ENCODE results near the gene SOX12.
"Not testable (repeated sequence)": the region's sequence is repeated elsewhere in the genome, so short reads cannot be mapped to it uniquely, and the experiment has no call there.

SOX12 gene

DNA sequence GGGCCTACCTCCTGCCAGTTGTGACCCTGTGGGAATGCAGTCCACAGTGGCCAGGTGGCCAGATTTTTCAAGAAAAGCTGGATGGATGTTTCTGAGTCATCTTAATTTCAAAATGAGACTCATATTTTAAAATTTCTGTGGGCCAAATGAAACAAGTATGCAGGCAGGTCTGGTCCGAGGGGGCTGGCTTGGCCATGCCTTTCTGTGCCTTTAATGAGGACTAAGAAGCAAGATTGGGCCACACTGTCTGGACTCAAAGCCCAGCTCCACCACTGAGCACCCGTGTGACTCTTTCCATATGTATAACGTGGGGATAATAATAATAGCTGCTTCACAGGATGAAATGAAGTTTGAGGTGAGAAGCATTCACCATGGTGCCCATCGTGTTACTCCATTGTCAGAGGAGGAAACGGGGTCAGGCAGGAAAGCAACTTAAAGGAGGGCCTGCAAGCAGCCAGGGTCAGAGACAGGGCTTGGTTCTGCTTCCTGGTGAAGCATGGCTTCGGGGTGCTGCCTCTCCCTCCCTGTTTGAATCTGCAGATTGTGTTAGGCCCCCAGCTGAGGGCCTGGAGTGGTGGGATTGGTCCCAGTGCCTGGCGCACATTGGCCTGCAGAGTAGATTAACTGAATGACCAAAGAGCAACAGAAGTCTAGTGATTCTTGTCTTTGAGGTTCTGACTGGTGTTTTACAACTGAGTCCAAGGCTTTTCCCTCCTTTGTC lies 3.8 kb downstream of the SOX12 start:
- DNase-seq (ENCODE audit: low read depth), result no peak

DNA sequence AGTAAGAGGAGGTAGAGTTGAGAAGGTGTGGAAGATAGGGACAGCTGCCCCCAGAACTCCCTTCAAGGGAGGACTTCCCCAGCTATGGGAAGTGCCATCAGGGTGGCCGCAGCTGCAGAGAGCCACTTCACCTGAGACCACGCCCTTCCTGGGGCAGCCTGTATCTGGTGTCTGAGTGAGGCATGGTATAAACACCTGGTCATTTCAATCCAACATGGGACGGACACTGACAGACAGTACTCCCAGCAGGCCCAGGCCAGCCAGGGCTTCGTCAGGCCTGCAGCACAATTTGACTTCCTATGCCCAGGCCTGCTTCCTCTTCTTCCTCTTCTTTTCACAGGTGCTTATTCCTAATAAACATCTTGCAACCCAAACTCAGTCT lies 4.5 kb downstream of the SOX12 start:
- no peak for DNase-seq (ENCODE audit: low read depth)

DNA sequence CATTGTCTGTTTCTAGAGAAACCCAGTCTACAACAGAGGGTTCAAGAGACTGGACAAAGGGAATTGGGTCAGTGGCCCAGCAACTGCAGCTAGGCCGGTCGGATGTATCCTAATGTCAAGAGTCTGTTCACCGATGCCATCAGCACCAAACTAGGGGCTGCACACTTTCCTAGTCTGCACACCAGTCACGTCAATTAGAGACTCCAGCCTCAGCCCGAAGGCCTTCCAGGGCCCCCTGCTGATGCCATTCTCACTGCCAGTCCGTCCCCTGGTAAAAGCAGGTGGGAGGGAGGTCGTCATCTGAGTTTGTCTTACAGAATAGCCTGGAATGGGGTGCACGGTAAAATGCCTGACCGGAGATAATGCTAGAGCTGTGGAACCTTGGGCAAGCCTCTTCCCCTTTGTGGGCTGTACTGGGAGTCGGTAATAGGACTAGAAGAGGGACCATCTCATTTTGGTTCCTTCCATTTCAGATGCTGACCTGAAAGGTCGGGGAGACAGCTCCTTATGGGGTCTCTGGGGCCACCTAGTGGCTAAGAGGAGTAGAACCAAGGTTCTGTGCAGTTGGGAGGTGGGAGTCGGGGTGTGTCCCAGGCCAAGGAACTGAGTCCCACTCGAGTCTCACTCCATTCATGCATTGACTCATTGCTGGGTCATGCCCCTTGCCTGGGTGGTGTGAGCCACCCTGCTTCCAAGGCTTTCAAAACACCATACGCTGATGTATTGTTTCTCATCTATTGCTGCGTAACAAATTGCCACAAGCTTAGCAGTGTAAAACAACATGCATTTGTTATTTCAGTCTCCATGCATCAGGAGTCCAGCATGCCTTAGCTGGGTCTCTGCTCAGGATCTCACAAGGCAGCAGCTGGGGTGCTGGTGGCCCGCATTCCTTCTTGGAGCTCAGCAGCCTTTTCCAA lies 5.1 kb downstream of the SOX12 start:
- DNase-seq (ENCODE audit: low read depth), result no peak

DNA sequence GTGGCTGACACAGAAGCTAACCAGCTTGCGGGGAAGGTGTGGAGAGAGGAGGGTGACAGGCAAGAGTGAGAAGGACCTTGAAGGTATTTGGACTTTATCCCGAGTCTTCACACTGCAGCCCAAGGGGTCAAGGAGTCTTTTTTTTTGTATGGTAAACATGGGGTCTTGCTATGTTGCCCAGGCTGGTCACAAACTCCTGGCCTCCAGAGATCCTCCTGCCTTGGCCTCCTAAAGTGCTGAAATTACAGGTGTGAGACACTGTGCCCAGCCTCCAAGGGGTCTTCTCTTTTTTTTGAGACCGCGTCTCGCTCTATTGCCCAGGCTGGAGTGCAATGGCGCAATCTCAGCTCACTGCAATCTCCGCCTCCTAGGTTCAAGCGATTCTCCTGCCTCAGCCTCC lies 9.2 kb downstream of the SOX12 start:
- no peak for DNase-seq (ENCODE audit: low read depth)

DNA sequence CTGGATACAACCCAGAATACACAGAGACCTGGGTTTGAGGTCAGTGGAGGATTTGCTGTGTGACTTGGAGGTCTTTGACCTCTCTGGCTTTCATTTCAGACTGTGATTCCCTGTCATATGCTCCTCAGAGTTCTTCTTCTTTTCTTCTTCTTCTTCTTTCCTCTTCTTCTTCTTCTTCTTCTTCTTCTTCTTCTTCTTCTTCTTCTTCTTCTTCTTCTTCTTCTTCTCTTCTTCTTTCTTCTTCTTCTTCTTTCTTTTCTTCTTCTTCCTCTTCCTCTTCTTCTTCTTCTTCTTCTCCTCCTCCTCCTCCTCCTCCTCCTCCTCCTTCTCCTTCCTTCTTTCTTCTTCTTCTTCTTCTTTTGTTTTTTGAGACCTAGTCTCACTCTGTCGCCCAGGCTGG lies 10.7 kb downstream of the SOX12 start:
- DNase-seq (ENCODE audit: low read depth), result not testable (repeated sequence)

DNA sequence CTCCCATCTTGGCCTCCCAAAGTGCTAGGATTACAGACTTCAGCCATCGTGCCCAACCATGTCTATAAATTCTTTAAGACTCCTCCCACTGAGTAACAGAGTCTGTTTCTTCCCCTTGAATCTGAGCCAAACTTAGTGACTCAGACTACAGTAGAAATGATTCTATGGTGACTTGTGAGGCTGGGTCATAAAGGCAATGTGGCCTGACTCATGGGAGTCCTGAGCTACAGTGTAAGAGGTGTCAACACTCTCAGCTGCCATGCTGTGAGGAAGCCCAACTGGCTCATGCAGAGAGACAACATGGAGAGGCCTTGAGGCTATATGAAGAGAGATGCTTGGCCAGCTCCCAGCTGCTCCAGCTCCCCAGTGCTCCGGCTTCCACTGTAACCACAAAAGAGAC lies 16.3 kb downstream of the SOX12 start:
- no peak for DNase-seq (ENCODE audit: low read depth)

DNA sequence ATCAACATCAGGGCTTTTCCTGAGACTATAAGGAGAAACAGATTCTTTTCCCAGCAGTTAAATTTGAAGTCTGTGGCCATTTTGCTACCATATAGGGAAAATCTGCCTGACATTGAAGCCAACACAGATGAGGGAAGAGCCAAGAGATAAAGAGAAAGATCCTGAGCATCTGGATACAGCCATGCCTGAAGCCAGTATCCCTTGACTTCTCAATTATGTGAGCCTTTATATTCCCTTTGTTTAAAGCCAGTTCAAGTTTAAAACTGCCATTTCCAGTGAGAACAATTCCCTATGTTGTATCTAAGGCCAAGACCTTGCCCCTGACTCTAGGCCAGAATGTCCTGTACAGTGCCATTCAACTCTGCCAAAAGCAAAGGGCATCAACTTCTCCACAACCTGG lies 17.8 kb downstream of the SOX12 start:
- no peak for DNase-seq (ENCODE audit: low read depth)

DNA sequence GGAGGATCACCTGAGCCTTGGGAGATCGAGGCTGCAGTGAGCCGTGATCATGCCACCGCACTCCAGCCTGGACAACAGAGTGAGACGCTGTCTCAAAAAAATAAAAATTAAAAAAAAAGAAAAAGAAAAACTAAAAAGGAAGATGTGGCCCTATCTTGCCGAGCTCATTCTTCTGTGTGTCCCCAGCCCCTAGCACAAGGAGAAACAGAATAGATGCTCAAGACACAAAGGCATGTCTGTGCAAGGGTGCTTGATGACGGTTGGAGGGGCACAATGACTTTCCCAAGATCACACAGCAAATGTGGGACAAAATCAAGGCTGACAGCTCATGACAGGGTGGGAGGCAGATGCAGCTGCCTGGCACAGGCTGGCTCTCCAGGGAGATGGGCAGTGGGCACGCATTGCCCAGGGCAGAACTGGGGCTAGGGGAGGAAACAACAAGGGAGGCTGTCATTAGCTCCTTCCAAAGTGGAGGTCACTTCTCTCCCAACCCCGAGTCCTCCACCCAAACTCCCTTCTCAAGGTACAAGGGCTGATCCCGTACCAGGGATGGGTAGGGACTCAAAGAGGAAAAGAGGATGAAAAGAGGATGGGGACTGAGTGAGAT lies 20.8 kb downstream of the SOX12 start:
- DNase-seq (ENCODE audit: low read depth), result no peak

DNA sequence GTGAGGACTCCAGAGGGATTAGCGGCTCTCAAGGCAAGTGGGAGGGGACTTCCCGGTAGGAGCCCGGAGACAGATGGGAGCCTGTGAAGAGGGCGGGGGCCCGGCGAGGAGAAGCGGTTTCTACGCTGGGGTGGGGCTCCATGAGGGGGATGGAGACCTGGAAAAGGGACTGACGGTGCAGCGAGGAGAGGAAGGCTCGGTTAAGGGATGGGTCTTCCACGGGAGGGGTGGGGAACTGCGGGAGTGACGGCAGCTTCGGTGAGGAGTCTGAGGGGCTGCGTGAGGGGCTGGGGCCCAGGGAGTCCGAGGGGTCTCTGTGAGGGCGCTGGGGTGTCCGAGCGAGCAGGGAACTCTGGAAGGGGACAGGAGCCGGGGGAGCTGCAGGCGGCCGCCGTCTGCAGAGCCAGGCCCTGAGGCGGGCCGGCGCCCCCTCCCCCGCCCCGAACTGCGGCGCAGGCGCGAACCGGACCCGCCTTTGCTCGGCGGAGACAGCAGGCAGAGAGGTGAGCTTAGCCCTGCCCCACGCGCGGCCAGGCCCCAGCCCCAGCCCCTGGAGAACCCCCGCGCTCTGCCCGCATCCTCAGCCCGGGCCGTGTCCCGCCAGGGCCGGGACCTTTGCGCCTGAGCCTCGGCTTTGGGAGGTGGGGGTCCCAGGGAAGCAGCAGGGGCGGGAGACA lies 21.4 kb downstream of the SOX12 start, which contains the start of gene NRSN2:
NRSN2 (plus strand) TSS at position 472 of the 677 bp plus-strand sequence. CDS start 2,533 bp downstream, outside the sequence.
- DNase-seq (ENCODE audit: low read depth), result no peak

DNA sequence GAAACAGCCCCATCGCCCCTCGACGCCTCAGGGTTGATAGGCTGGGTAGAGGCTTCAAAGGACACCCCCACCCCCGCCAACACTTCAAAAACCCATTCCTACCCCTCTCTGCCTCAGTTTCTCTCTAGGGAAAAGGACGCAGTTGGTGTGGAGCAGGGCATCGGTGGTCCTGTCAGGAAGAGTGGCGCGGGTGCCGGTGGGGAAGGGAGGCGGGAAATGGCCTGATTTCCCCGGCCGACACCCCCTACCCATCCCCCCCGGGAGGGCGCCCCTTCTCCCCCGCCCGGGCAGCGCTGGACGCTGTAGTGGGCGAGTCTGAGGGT lies 21.9 kb downstream of the SOX12 start:
- no peak for DNase-seq (ENCODE audit: low read depth)

DNA sequence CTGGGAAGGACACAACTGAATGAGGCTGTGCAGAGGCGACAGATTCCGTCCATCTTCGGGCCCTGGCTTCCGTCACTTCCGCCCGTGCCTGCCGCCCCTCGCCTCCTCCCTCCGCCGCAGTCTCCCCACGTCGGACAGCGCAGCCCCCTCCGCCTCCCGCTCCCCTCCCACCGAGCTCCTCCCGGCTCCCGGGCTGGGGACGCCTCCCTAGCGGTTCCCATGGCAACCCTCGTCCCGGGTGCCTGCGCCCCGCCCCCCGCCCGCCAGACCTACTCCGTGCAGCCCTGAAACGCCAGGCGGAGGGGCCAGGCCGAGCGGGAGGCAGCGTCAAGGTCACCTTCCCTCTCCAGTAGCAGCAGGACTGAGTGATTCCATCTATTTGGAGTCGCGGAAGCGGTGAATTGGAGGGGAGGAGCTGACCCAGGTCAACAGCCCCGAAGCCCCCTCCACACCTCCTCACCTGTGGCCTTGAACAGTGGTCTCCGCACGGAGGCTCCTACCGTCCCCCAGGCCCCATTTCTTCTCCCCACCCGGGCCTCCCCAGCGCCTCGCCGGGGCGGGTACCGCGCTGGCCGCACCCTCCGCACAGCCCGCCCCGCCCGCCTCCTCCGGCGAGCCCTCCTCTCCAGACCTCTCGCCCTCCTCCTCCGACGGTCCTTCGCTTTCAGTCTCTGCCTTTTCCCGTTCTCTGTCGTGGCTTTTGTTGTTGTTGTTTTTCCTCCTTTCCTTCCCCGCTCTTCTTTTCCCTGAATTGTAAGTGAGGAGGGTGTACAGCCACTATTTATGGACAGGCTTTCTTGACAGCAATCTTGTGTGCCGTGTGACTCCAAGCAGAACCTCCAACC lies 22.5 kb downstream of the SOX12 start:
- no peak for DNase-seq (ENCODE audit: low read depth)

DNA sequence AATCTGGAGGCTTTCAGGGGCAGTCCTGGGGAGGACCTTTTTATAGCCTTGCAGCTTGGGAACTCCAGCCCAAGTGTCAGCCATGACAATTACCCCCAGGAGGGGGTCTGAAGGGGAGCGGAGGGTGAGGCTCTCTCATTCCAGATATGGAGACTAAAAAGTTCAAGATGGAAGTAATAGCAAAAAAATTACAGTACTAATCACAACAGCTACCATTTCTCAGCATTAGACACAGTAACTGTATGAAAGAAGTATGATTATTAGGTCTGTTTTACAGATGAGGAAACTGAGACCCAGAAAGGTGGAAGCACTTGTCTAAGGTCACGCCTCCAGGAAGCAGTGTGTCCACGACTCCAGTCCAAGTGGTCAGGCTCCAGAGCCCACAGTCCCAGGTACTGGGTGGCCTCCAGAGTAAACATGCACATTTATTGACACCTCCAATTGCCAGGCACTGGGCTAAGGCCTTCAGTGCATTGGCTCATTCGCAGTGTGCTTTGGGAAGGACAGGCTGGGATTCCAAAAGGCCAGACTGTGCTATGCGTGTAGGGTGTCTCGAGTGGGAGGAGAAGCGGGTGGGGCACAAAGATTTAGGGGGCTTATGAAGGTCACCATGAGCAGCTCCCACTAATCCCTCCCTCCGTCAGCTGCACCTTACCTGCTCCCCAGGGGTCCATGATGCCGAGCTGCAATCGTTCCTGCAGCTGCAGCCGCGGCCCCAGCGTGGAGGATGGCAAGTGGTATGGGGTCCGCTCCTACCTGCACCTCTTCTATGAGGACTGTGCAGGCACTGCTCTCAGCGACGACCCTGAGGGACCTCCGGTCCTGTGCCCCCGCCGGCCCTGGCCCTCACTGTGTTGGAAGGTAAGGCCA lies 23.9 kb downstream of the SOX12 start:
- DNase-seq (ENCODE audit: low read depth), result no peak

DNA sequence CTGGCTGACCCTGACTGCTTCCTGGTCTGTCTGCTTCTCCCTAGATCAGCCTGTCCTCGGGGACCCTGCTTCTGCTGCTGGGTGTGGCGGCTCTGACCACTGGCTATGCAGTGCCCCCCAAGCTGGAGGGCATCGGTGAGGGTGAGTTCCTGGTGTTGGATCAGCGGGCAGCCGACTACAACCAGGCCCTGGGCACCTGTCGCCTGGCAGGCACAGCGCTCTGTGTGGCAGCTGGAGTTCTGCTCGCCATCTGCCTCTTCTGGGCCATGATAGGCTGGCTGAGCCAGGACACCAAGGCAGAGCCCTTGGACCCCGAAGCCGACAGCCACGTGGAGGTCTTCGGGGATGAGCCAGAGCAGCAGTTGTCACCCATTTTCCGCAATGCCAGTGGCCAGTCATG lies 27.8 kb downstream of the SOX12 start:
- no peak for DNase-seq (ENCODE audit: low read depth)

DNA sequence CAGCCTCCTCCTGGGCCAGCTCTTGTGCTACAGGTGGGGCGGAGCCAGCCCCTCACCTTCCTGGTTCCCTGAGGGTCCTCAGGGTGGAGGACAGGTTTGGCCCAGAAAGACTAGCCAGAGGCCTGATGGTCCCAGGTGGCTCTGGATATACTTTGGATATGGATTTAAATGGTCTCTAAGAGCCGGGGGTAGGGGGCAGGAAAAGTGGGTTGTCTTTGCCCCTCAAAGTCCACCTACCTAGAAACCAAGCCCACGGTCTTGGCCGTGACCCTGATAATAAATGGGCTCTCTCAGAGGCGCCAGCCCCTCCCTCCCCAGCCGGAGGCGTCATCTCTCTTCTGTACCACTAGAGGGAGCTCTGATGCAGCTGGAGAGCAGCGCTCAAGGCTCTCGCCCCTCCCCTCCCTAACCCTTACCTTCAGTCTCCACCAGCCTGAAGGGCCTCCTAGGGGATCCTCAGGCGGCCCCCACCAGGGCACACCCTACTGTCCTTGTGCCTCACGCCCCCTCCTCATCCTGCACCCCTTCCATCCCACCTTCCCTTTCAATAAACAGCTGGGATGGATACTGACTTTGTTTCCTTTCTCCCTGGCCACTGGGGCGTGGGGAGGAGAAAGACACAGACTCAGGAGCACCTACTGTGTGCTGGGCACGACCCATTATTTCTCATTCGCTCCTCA lies 29.1 kb downstream of the SOX12 start:
- peak; percentile 68 for DNase-seq (ENCODE audit: low read depth)

DNA sequence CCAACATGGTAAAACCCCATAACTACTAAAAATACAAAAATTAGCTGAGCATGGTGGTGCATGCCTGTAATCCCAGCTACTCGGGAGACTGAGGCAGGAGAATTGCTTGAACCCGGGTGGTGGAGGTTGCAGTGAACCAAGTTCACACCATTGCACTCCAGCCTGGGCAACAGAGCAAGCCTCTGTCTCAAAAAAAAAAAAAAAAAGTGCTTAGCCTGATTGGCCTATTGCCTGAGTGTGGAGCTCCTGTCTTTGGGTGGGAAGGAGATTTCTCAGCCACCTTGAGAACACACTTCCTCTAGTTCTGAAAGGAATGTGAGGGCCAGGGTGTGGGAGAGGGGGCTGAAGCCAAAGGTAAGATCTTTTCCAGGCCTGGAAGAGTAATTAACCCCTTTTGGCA lies 30.8 kb downstream of the SOX12 start:
- not testable (repeated sequence) for DNase-seq (ENCODE audit: low read depth)

DNA sequence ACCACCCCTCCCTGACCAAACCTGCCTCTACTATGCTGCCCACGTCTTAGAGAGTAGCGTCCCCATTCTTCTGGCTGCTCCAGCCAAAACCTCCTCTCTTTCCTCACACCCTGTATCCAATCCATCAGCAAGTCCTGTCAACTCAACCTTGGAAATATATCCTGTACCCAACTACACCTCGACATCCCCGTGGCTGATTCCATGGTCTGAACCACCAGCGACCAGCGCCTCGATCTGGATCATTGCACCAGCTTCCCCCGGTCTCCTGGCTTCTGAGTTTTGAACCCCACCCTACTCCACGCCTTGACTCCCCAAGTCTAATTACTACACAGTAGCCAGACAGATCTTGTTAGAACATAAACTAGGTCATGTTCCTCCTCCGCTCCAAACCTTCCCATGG lies 31.4 kb downstream of the SOX12 start:
- no peak for DNase-seq (ENCODE audit: low read depth)

DNA sequence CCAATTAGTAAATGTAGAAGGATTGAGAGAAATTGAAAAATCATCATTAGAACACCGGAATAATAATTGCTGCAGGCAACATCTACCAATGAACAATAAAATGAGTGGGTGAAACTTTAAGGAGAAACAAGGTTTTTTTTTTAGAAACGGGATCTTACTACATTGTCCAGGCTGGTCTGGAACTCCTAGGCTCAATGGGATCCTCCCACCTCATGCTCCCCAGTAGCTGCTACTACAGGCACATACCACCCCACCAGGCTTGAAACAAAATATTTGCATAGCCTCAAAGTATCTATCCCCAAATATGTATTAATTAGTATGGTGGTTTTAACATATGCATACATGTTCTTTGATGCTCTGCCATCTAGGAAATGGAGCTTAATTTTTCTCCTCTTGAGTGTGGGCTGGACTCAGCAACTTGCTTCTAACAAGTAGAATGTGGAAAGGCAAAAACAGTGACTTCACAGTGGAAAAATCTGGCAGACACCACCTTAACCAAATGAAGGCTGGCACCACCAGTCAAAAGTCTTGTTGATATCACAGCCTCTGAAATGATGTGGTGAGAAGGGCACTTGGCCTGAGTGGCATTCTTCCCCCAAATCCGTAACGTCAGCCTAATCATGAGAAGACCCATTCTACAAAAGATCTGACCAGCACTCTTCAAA lies 33.7 kb downstream of the SOX12 start:
- no peak for DNase-seq (ENCODE audit: low read depth)

DNA sequence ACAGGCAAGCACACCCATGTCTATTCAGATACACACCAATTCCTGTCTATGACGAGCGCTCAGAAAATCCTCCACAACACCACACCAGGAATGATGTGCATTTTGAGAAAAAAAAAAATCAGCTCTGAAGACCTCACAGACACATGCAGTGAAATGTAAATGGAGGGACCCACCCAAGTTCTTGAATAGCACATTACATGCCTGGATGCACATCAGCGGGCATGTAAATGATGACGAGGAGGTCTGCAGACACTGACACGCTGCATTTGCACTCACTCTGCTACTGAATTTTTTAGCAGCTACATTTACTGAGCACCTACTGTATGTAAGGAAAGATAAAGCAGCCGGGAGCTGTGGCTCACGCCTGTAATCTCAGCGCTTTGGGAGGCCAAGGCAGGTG lies 36.2 kb downstream of the SOX12 start:
- DNase-seq (ENCODE audit: low read depth), result no peak
